OCI-LY3 (cell line): ENCODE data around the gene SPAG9.
A peak's percentile ranks its signal among the peaks of the same experiment; 100 is the strongest.
"Not testable (repeated sequence)": the region's sequence is repeated elsewhere in the genome, so short reads cannot be mapped to it uniquely, and the experiment has no call there.

Experiments used
- H2AFZ ChIP-seq: fragments of 200-600, 300-600 bp; shearing (Covaris generic); 2 replicates; pipeline ENCODE4 v1.6.0; 2014; ENCODE audit warnings: antibody characterized with exemption, low read depth, low read length
- H3K27ac ChIP-seq: fragments of 200-600, 300-600 bp; sonication (generic); 2 replicates; pipeline ENCODE4 v1.5.1; 2014; ENCODE audit warnings: mild to moderate bottlenecking, low read length, moderate library complexity, mixed read lengths
- H3K27me3 ChIP-seq: fragments of 200-600, 300-600 bp; sonication (generic); 2 replicates; pipeline ENCODE4 v1.6.1; 2014; ENCODE audit warnings: low read depth, low read length, mixed read lengths
- H3K36me3 ChIP-seq: fragments of 200-600, 300-600 bp; sonication (generic); replicated peaks from 2 replicates; pipeline ENCODE3; 2014; ENCODE audit warnings: low read depth, low read length, mixed read lengths
- H3K4me1 ChIP-seq: fragments of 300-600, 200-600 bp; sonication (generic); 2 replicates; pipeline ENCODE4 v1.6.1; 2014; ENCODE audit warnings: low read length, mixed read lengths
- H3K4me2 ChIP-seq: fragments of 200-600, 300-600 bp; sonication (generic); 2 replicates; pipeline ENCODE4 v1.6.1; 2014; ENCODE audit warnings: low read length, mixed read lengths
- H3K4me3 ChIP-seq: fragments of 300-600, 200-600 bp; sonication (generic); 2 replicates; pipeline ENCODE4 v1.5.1; 2014; ENCODE audit warnings: antibody characterized with exemption, mild to moderate bottlenecking, low read length, moderate library complexity
- H3K79me2 ChIP-seq: fragments of 300-600, 200-600 bp; shearing (Covaris generic); 2 replicates; pipeline ENCODE4 v1.6.1; 2014; ENCODE audit warnings: mild to moderate bottlenecking, low read length, mixed read lengths
- H3K9ac ChIP-seq: fragments of 300-600, 200-600 bp; shearing (Covaris generic); 2 replicates; pipeline ENCODE4 v1.6.0; 2014; ENCODE audit warnings: mild to moderate bottlenecking, low read length, moderate library complexity
- H3K9me3 ChIP-seq: fragments of 200-600, 300-600 bp; shearing (Covaris generic); 2 replicates; pipeline ENCODE4 v1.6.1; 2014; ENCODE audit warnings: low read length, mixed read lengths; ENCODE audit not compliant: insufficient read depth
- H4K20me1 ChIP-seq: fragments of 200-600, 300-600 bp; sonication (generic); 2 replicates; pipeline ENCODE4 v1.6.1; 2016; ENCODE audit warnings: low read length, mixed read lengths; ENCODE audit not compliant: insufficient read depth
- EZH2phosphoT487 ChIP-seq: fragments of 200-600 bp; shearing (Covaris generic); IDR thresholded peaks from 2 replicates; pipeline ENCODE4 v1.6.1; 2018; ENCODE audit warnings: antibody characterized with exemption, mixed run types, low read depth
- TF ChIP-seq, protein P1 (sequence below): fragments of 200-600, 300-600 bp; sonication (generic); IDR thresholded peaks from 2 replicates; pipeline ENCODE4 v1.5.1; 2014; ENCODE audit warnings: antibody characterized with exemption, low read length, low read depth

The SPAG9 gene

DNA sequence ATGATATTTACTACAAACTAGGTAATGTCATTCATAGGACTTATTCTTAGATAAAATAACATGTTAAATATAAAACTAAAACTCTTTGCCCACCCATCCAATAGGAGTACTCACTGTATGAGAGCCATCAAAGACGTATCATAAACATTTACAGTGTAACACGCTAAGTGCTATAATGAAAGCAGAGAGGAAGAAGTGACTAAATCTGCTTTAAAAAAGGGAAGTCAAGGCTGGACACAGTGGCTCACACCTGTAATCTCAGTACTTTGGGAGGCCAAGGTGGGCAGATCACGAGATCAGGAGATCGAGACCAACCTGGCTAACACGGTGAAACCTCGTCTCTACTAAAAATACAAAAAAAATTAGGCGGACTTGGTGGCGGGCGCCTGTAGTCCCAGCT is 32.4 kb downstream of the SPAG9 start:
- peak overlapping the region; percentile 24 for H3K4me2 ChIP-seq
- TF ChIP-seq, protein P1, sequence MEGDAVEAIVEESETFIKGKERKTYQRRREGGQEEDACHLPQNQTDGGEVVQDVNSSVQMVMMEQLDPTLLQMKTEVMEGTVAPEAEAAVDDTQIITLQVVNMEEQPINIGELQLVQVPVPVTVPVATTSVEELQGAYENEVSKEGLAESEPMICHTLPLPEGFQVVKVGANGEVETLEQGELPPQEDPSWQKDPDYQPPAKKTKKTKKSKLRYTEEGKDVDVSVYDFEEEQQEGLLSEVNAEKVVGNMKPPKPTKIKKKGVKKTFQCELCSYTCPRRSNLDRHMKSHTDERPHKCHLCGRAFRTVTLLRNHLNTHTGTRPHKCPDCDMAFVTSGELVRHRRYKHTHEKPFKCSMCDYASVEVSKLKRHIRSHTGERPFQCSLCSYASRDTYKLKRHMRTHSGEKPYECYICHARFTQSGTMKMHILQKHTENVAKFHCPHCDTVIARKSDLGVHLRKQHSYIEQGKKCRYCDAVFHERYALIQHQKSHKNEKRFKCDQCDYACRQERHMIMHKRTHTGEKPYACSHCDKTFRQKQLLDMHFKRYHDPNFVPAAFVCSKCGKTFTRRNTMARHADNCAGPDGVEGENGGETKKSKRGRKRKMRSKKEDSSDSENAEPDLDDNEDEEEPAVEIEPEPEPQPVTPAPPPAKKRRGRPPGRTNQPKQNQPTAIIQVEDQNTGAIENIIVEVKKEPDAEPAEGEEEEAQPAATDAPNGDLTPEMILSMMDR, result no peak

GRCh38 chr17:51087072-51087757 is 33.5 kb downstream of the SPAG9 start:
- peaks cover 29% of the 10 kb centered on the region for H3K4me1 ChIP-seq
- H4K20me1 ChIP-seq, result peaks cover 18% of the 10 kb centered on the region
- no peaks in the 10 kb centered on the region for H3K9me3 ChIP-seq
- no peak overlapping the region for H2AFZ ChIP-seq
- no peak overlapping the region for H3K4me3 ChIP-seq
- peak overlapping the region; percentile 20; the same call in 1 of the 2 replicates for H3K27ac ChIP-seq
- H3K9ac ChIP-seq, result no peak overlapping the region
- no peak for TF ChIP-seq EZH2phosphoT487
- TF ChIP-seq, protein P1, result no peak
- no peaks in the 10 kb centered on the region for H3K27me3 ChIP-seq
- peak overlapping the region; percentile 27 for H3K4me2 ChIP-seq
- peaks cover 38% of the 10 kb centered on the region for H3K79me2 ChIP-seq
- H3K36me3 ChIP-seq, result no peaks in the 10 kb centered on the region

More for the DNA sequence above, 32.4 kb downstream of the SPAG9 start:
- no peak overlapping the region for H3K27ac ChIP-seq
- H2AFZ ChIP-seq, result no peak overlapping the region
- H3K27me3 ChIP-seq, result no peaks in the 10 kb centered on the region
- no peaks in the 10 kb centered on the region for H3K36me3 ChIP-seq
- peaks cover 35% of the 10 kb centered on the region for H3K79me2 ChIP-seq
- no peaks in the 10 kb centered on the region for H3K9me3 ChIP-seq
- peaks cover 14% of the 10 kb centered on the region for H4K20me1 ChIP-seq
- peaks cover 29% of the 10 kb centered on the region for H3K4me1 ChIP-seq
- H3K4me3 ChIP-seq, result no peak overlapping the region
- no peak overlapping the region for H3K9ac ChIP-seq

DNA sequence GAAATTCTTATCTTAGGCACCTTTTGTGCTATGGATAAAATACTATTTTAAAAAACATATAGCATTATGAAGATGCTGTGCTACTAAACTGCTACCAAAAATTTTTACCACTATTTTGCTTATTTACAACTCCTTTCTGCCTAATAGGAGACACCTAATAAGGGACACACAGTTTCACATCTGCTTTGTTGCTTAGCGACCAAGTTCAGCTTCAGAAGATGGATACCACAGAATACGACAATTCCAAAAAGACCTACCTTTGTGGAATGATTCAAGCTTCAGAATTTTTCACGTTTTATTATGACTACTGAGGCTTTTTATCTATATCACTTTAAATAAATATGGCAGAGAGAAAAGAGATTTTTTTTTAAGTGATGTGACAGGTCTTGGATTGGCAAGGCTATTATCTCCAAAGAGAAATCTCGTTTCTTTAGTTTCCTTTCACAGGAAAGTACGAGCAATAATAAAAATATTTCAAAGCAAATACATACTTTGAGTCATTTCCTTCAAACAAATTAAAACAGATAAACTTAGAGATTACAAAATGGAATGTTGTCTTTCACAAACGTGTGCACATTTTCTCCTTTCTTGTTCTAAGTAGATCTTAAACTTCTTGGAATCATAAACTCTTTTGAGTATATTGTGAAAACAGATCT is 35.4 kb downstream of the SPAG9 start:
- Histone ChIP-seq H4K20me1 (peaks cover 15% of the 10 kb centered on the region), H3K4me2 (peak overlapping the region; percentile 12; the same call in 1 of the 2 replicates), H3K4me1 (peaks cover 29% of the 10 kb centered on the region), H3K36me3 (no peaks in the 10 kb centered on the region), H3K4me3 (no peak overlapping the region), H2AFZ (no peak overlapping the region), H3K27me3 (no peaks in the 10 kb centered on the region), H3K79me2 (peaks cover 33% of the 10 kb centered on the region), H3K9ac (no peak overlapping the region), H3K27ac (no peak overlapping the region), H3K9me3 (no peaks in the 10 kb centered on the region)
- TF ChIP-seq, protein P1, result no peak
- TF ChIP-seq EZH2phosphoT487, result no peak

DNA sequence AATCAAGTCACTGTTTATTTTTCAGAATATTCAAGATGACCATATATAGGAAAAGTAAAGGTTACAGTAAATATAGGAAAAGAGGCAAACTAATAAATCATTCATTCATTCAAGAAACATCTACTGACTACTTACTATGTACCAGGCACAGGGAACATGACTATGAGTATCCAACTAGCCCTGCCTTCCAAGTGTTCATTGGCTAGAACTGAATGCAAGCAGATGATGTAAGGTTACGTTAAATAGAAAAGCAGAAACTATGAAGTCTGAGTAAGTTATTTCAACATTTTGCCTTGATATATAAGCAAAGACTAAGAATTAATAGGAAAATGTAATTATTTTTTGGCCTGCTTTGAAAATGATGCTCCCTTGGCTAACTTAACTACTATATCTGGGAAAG is 36.7 kb downstream of the SPAG9 start:
- H3K4me3 ChIP-seq, result no peak overlapping the region
- no peak overlapping the region for H3K4me2 ChIP-seq
- H4K20me1 ChIP-seq, result peaks cover 16% of the 10 kb centered on the region
- no peak overlapping the region for H2AFZ ChIP-seq
- H3K79me2 ChIP-seq, result peaks cover 28% of the 10 kb centered on the region
- no peak overlapping the region for H3K27ac ChIP-seq
- no peak for TF ChIP-seq EZH2phosphoT487
- TF ChIP-seq, protein P1, result no peak
- H3K27me3 ChIP-seq, result no peaks in the 10 kb centered on the region
- no peak overlapping the region for H3K9ac ChIP-seq
- H3K4me1 ChIP-seq, result peaks cover 28% of the 10 kb centered on the region
- H3K9me3 ChIP-seq, result no peaks in the 10 kb centered on the region
- no peaks in the 10 kb centered on the region for H3K36me3 ChIP-seq

DNA sequence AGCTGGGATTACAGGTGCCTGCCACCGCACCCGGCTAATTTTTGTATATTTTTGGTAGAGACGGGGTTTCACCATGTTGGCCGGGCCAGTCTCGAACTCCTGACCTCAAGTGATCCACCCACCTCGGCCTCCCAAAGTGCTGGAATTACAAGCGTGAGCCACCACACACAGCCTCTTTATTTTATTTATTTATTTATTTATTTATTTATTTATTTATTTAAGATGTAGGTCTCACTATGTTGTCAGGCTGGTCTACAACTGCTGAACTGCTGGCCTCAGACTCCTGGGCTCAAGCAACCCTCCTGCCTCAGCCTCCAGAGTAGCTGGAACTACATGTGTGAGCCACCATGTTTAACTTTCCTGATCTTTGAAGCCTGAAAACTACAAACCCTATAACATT is 37.3 kb downstream of the SPAG9 start:
- Histone ChIP-seq H3K79me2 (peaks cover 24% of the 10 kb centered on the region), H3K4me1 (peaks cover 22% of the 10 kb centered on the region), H4K20me1 (peaks cover 16% of the 10 kb centered on the region)
- not testable (repeated sequence) for H3K36me3 ChIP-seq, H3K27ac ChIP-seq, H3K4me2 ChIP-seq, H3K4me3 ChIP-seq, H3K27me3 ChIP-seq, H2AFZ ChIP-seq, H3K9me3 ChIP-seq, H3K9ac ChIP-seq
